GM19025 (cell line): Measurements from ENCODE around the gene FBXO27.
"Not testable (repeated sequence)": the region's sequence is repeated elsewhere in the genome, so short reads cannot be mapped to it uniquely, and the experiment has no call there.

Experiments used
- ATAC-seq: cut with Tn5 transposase; IDR thresholded peaks from one replicate; pipeline ENCODE4 v1.9.1; 2021; ENCODE audit warnings: mild to moderate bottlenecking, low read depth, moderate library complexity; ENCODE audit not compliant: unreplicated experiment

The FBXO27 gene

GRCh38 chr19:39032063-39032918, at the start of gene FBXO27:
FBXO27 (minus strand) TSS chr19:39032549; CDS start chr19:39032227, 322 bp downstream.
- no peak for ATAC-seq

GRCh38 chr19:39080431-39080830, 48.1 kb upstream of the FBXO27 start:
- no peak for ATAC-seq

GRCh38 chr19:39078436-39079200, 46.3 kb upstream of the FBXO27 start:
- no peak for ATAC-seq

DNA sequence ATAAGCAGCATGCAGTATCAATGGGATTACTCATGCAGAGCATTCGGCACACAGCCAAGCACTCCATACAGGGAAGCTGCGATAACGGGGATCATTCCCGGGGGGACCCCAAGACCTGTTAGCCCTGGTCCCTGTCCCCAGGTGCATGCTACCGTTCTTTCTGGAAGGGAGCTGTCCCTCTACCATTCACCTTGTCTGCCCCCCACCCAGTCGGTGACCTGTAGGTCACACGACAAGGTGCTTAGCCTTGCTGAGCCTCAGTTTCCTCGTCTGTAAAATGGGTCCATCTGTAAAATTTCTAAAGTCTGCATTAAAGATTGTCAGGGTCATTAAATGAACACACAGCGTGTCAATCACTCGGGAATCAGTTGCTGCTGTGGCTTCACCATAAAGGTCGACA, 45.0 kb upstream of the FBXO27 start:
- no peak for ATAC-seq

- ATAC-seq, result no peak
Measured at GRCh38 chr19:39074942-39075341, 42.6 kb upstream of the FBXO27 start.

DNA sequence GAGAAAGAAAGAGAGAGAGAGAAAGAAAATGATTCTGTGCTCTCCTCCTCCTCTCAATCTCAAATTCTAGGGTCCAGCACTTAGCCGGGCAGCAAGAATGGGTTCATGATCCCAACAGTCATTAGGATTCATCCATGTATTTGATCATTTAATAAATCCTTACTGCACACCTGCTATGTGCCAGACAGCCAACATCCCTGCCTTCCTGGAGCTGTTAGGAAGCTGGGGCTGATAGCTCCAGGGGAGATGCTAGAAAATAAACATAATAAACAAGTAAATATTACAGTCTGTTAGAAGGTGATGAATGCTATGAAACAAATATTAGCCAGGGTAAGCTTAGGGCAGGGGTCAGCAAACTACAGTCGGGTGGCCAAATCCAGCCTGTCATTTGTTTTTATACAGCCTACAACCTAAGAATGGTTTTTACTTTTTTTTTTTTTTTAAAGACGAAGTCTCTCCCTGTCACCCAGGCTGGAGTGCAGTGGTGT, 41.9 kb upstream of the FBXO27 start:
- ATAC-seq, result no peak

- no peak for ATAC-seq
Measured at GRCh38 chr19:39070888-39071287, 38.5 kb upstream of the FBXO27 start.

DNA sequence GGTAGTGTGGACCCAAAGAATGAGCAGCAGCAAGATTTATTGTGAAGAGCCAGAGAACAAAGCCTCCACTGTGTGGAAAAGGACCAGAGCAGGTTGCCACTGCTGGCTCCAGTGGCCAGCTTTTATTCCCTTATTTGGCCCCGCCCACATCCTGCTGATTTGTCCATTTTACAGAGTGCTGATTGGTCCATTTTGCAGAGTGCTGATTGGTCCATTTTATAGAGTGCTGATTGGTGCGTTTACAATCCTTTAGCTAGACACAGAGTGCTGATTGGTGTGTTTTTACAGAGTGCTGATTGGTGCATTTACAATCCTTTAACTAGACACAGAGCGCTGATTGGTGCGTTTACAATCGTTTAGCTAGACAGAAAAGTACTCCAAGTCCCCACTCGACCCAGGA, 35.9 kb upstream of the FBXO27 start:
- not testable (repeated sequence) for ATAC-seq

DNA sequence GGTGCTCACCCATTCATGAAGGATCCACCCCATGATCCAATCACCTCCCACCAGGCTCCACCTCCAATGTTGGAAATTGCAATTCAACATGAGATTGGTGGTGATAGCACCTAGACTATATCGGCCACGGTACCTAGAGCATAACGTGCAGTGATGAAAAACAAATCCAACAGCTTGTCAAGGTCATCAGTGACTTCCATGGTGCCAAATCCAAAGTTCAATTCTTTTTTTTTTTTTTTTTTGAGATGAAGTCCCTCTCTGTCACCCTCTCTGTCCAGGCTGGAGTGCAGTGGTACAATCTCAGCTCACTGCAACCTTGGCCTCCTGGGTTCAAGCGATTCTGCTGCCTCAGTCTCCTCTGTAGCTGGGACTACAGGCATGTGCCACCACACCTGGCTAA, 34.8 kb upstream of the FBXO27 start:
- no peak for ATAC-seq

- ATAC-seq, result no peak
Measured at GRCh38 chr19:39065928-39066327, 33.6 kb upstream of the FBXO27 start.

DNA sequence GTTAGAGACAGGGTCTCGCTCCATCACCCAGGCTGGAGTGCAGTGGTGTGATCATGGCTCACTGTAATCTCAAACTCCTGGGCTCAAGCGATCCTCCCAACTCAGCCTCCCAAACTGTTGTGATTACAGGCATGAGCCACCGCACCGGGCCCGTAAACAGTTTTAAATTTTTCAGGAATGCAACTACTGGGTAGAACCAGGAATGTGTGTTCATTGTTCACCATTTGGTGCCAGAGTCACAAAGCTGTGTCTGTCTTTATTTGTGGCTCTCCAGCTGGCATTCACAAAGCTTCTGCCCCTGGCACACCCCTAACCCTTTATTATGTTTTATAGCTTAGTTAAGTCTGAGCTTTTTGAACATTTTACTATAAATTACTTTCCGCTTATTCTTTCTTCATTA, 32.1 kb upstream of the FBXO27 start:
- ATAC-seq, result no peak

- ATAC-seq, result no peak
Measured at GRCh38 chr19:39060171-39060570, 27.8 kb upstream of the FBXO27 start.

- ATAC-seq, result no peak
Measured at GRCh38 chr19:39059302-39059701, 27.0 kb upstream of the FBXO27 start.

DNA sequence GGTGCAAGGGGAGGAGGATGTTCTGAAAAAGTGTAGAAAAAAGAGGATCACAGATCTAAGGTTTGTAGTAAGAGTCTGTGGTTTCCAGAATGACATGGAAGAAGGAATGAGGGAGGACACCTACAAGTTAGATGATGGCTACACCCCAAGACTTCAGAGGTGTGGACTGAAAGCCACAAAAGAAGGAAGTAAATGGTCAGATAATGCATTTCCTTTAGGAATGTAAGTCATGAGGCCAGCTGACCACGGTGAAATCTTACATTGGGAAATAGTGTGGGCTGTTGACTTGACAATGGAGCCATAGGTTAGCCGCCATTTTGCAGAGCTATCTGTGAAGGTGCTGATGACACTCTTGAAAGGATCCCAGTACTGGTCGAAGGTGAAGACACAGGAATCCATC, 25.3 kb upstream of the FBXO27 start:
- no peak for ATAC-seq

- ATAC-seq, result no peak
Measured at GRCh38 chr19:39054091-39054470, 21.7 kb upstream of the FBXO27 start.

DNA sequence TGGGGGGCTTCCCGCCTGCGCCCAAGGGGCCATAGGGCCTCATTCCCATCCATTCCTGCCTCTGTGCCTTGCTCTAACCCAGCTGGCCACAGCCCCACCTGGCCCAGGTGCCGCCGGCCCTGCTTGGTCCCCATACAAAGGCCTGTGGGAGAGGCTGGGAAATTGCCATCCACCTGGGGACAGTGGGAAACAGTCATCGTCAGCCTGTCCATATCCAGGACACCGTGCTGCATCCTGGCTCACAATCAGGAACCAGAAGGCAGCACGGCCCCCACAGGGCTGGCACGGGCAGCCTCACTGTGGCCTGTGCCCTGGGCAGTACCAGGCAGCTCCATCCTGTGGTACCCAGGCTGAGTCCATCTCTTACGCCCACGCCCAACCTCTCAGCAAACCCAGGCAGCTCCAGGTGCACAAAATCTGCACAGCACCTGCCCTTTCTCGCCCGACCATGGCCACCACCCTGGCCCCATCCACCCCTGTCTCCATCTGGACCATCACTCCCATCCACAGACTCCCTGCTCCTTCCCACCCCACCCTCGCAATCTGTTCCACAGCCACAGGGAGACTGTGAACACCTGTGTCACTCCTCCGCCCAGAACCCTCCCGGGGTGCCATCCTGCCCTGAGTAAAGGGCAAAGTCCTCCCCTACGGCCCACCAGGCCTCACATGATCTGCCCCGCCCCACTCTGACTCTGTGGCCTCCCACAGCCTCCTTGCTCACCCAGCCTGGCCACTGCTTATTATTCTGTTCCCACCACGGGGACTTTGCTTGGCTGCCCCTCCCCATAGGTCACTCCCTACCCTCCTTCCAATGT, 21.1 kb upstream of the FBXO27 start:
- ATAC-seq, result no peak

GRCh38 chr19:39052846-39053245, 20.5 kb upstream of the FBXO27 start:
- no peak for ATAC-seq

GRCh38 chr19:39052243-39052746, 19.9 kb upstream of the FBXO27 start:
- no peak for ATAC-seq

DNA sequence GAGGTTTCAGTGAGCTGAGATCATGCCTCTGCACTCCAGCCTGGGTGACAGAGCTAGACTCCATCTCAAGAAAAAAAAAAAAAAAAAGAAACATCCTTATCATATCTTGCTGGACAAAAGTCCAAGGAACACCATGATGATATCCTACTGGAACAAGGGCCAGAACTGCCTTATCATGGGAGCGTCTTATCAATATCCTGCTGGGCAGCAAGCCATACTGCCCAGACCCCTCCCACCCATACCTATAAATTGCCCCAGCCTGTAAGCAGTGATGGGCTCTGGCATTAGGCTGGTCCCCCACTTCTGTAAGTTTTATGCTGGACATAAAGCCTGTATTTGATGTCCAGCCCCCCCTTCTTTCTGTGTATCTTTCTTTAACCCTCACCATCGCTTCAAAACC, 14.7 kb upstream of the FBXO27 start:
- no peak for ATAC-seq

- ATAC-seq, result no peak
Measured at GRCh38 chr19:39046037-39046821, 13.9 kb upstream of the FBXO27 start.
